ENCODE measurements around the gene RASSF7. TPM values are rescaled to one million over a fixed set of nuclear protein-coding genes. Genes with fewer than 3 reads are reported as not detected.

The RASSF7 gene
- total and polyA plus RNA-seq, 2 of the 8 experiments (the other 6 are each of a cell fraction or from before 2014, with no cell fraction given), result 22.3 to 43.9 TPM

- TF ChIP-seq SAP30 (IDR thresholded peaks at IDR 0.05; ENCODE audit: insufficient read depth, insufficient replicate concordance, low read length), result no peak
Observed at GRCh38 chr11:548700-549603, 11.8 kb upstream of the RASSF7 start (continued).
